ENCODE data around the gene SYTL4. TPM values are rescaled to one million over a fixed set of nuclear protein-coding genes. Genes with fewer than 3 reads are reported as not detected.

The SYTL4 gene
- total RNA-seq, 1 donor from 2014 or later, result 0.26 TPM

DNA sequence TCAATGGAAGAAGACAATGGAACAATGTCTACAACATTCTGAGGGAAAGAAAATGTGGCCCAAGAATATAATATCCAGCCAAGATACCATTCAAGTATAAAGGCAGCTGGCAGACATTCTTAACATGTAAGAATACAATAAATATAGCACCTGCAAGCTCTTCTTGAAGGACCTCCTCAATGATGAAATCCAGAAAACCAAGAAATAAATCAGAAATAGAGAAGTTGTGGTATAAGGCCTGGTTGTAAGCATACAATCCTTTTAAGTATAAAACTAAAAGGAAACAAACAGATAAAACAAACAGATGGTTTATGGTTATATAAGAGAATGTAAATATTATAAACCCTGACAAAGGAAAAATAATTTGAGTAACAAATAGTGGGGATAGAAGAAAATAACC is 33.4 kb downstream of the SYTL4 start:
- FAIRE-seq, result no peak
- no peaks in the 10 kb centered on the region for H3K27me3 ChIP-seq (ENCODE audit: control insufficient read depth, insufficient read depth, low read length)
- TF ChIP-seq, protein P1, sequence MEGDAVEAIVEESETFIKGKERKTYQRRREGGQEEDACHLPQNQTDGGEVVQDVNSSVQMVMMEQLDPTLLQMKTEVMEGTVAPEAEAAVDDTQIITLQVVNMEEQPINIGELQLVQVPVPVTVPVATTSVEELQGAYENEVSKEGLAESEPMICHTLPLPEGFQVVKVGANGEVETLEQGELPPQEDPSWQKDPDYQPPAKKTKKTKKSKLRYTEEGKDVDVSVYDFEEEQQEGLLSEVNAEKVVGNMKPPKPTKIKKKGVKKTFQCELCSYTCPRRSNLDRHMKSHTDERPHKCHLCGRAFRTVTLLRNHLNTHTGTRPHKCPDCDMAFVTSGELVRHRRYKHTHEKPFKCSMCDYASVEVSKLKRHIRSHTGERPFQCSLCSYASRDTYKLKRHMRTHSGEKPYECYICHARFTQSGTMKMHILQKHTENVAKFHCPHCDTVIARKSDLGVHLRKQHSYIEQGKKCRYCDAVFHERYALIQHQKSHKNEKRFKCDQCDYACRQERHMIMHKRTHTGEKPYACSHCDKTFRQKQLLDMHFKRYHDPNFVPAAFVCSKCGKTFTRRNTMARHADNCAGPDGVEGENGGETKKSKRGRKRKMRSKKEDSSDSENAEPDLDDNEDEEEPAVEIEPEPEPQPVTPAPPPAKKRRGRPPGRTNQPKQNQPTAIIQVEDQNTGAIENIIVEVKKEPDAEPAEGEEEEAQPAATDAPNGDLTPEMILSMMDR (IDR thresholded peaks at IDR 0.05; ENCODE audit: insufficient read depth, low read length, severe bottlenecking), result no peak
- no peak for DNase-seq (ENCODE audit: low read depth)
- H3K36me3 ChIP-seq (ENCODE audit: control insufficient read depth, insufficient read depth, low read length), result no peaks in the 10 kb centered on the region
- H3K4me3 ChIP-seq (ENCODE audit: low read depth, low read length), result no peak overlapping the region

DNA sequence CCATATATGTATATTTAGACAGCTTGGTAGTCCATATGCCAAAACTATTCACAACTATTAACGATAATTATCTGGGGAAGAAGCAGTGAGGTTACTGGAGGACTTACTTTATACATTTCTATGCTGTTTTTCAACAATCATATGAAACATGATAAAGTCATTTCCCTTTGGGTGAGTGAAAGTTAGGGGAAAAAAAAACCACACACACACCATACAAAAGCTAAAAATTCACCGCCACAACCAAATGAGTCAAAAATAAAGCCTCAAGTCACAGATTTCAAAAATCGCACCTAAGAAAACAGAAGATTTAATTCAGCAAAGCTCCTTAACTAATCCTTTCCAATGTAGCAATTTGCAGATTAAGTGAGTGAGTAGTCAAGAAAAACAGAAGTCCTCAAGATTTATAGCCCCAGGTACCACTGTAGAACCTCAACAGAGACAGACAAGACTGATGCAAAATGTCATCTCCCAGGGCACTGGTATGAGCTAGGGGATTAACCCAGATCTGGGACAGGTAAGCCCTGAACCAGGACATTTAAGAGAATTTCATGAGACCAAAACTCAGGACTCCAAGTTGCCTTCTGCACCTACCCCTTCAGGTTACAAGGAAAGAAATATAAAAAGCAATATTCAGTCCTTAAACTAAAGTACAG is 35.1 kb downstream of the SYTL4 start:
- DNase-seq (ENCODE audit: low read depth) (no peak), FAIRE-seq (no peak)
- TF ChIP-seq, protein P1 (IDR thresholded peaks at IDR 0.05; ENCODE audit: insufficient read depth, low read length, severe bottlenecking), result no peak
- no peak overlapping the region for H3K4me3 ChIP-seq (ENCODE audit: low read depth, low read length)
- no peaks in the 10 kb centered on the region for H3K27me3 ChIP-seq (ENCODE audit: control insufficient read depth, insufficient read depth, low read length)
- H3K36me3 ChIP-seq (ENCODE audit: control insufficient read depth, insufficient read depth, low read length), result no peaks in the 10 kb centered on the region

DNA sequence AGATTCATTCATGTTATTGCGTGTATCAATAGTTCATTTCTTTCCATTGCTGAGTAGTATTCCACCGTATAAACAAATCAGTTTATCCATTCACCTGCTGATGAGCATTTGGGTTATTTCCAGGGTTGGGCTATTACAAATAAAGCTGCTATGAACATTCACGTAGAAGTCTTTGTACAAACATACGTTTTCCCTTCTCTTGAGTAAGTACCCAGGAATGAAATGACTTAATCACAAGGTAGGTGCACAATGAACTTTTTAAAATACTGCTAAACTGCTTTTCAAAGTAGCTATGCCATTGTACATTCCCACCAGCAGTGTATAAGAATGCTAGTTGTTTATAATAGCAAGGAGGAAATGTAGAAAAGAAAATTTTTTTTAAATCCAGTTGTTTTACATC is 35.9 kb downstream of the SYTL4 start:
- Histone ChIP-seq H3K4me3 (ENCODE audit: low read depth, low read length) (no peak overlapping the region), H3K36me3 (ENCODE audit: control insufficient read depth, insufficient read depth, low read length) (no peaks in the 10 kb centered on the region), H3K27me3 (ENCODE audit: control insufficient read depth, insufficient read depth, low read length) (no peaks in the 10 kb centered on the region)
- peak; percentile 77 for DNase-seq (ENCODE audit: low read depth)
- TF ChIP-seq, protein P1 (IDR thresholded peaks at IDR 0.05; ENCODE audit: insufficient read depth, low read length, severe bottlenecking), result no peak
- no peak for FAIRE-seq

DNA sequence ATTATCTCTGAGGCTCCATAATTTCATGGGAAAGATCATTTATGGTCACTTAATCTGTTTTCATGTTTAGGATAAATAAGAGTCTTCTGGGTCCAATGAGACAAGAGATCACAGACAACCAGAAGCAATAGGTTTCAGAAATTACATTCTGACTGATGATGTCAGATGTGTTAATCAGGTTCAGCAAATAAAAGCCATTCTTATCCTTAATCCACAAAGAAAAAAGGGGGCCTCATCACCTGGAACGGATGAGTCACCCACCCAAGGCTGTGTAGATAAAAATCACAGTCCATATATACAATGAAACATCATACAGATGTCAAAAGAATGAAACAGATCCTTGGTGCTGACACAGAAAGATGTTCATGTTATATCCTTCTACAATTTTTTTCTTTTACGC is 36.6 kb downstream of the SYTL4 start:
- TF ChIP-seq, protein P1 (IDR thresholded peaks at IDR 0.05; ENCODE audit: insufficient read depth, low read length, severe bottlenecking), result no peak
- peak; percentile 59 for DNase-seq (ENCODE audit: low read depth)
- FAIRE-seq, result no peak

DNA sequence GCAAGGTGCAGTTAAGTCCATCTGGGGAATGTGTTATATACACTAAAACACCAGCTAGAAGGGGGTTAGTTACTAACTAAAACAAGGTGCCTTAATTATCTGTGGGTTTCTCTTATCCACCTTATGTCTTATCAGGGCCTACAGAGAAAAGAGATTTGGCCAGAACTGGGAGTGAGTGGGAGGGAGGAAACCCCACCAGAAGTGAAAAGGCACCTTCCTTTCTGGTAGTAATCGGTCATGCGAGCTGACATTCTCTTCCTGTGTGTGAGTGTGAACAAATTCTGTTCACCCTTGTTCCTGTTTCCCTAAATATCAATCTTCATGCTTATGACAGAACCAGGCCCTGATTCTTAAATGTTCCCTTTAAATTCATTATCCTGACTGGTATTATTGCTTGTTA is 44.4 kb downstream of the SYTL4 start:
- DNase-seq (ENCODE audit: low read depth), result no peak
- no peaks in the 10 kb centered on the region for H3K27me3 ChIP-seq (ENCODE audit: control insufficient read depth, insufficient read depth, low read length)
- H3K4me3 ChIP-seq (ENCODE audit: low read depth, low read length), result no peak overlapping the region
- no peak for FAIRE-seq
- H3K36me3 ChIP-seq (ENCODE audit: control insufficient read depth, insufficient read depth, low read length), result no peaks in the 10 kb centered on the region
- TF ChIP-seq, protein P1 (IDR thresholded peaks at IDR 0.05; ENCODE audit: insufficient read depth, low read length, severe bottlenecking), result no peak

More for the DNA sequence above, 36.6 kb downstream of the SYTL4 start:
- no peaks in the 10 kb centered on the region for H3K36me3 ChIP-seq (ENCODE audit: control insufficient read depth, insufficient read depth, low read length)
- H3K27me3 ChIP-seq (ENCODE audit: control insufficient read depth, insufficient read depth, low read length), result no peaks in the 10 kb centered on the region
- no peak overlapping the region for H3K4me3 ChIP-seq (ENCODE audit: low read depth, low read length)

DNA sequence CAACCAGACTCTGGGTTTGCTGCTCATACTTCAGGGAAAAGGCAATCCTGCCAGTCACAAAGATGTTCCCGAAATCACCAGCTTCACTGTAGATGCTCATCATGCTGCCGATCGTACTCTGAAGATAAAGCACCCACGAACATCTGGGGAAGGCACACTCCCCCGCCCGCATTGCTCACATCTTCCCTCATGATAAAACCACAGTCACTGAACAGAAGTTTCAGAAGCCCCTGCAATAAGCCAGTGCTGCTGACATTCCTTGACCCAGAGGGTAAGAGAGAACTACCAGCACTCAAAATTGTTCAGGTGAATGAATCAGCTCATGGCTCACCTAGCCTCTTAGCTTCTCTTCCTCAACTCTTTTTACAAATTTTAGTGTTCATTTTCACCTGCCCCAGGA is 44.8 kb downstream of the SYTL4 start:
- peak; percentile 13 for FAIRE-seq
- H3K4me3 ChIP-seq (ENCODE audit: low read depth, low read length), result no peak overlapping the region
- H3K27me3 ChIP-seq (ENCODE audit: control insufficient read depth, insufficient read depth, low read length), result no peaks in the 10 kb centered on the region
- DNase-seq (ENCODE audit: low read depth), result no peak
- TF ChIP-seq, protein P1 (IDR thresholded peaks at IDR 0.05; ENCODE audit: insufficient read depth, low read length, severe bottlenecking), result no peak
- H3K36me3 ChIP-seq (ENCODE audit: control insufficient read depth, insufficient read depth, low read length), result no peaks in the 10 kb centered on the region
